ENCODE measurements around the gene PRKN.

PRKN gene

DNA sequence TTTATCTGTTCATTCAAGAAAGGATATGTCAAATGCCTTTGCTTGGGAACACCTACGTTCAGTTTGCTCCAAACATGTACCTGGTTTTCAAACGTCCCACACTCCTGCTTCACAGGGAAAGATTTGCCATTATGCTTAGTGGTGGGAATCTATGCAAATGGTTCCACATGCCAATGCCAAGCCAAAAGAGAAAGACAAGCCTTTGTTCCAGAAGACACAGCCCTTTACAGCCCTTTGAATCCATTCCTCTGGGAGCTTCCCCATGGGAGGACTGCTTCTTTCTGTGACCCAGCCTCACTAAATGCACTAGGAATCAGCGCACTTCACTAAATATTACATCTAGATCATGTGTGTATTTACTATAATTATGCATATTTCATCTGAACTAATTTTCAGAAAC, 619.5 kb downstream of the PRKN start:
- no peaks in the 10 kb centered on the region for H3K9me3 ChIP-seq (ENCODE audit: control insufficient read depth in 1 of 2, low read length in 2 of 2)
- H3K27ac ChIP-seq (ENCODE audit: low read length), result no peak overlapping the region
- no peaks in the 10 kb centered on the region for H3K27me3 ChIP-seq (ENCODE audit: low read depth, low read length)
- H3K4me1 ChIP-seq (ENCODE audit: control insufficient read depth in 1 of 2, insufficient read depth in 2 of 2, low read length in 2 of 2), result no peaks in the 10 kb centered on the region
- H3K36me3 ChIP-seq (ENCODE audit: control insufficient read depth in 1 of 2, insufficient read depth in 2 of 2, low read length in 2 of 2), result no peaks in the 10 kb centered on the region
- no peak overlapping the region for H3K4me3 ChIP-seq (ENCODE audit: low read depth in 1 of 2, low read length in 2 of 2)

- H3K4me1 ChIP-seq (ENCODE audit: control insufficient read depth in 1 of 2, insufficient read depth in 2 of 2, low read length in 2 of 2), result no peaks in the 10 kb centered on the region
- no peak overlapping the region for H3K4me3 ChIP-seq (ENCODE audit: low read depth in 1 of 2, low read length in 2 of 2)
- no peaks in the 10 kb centered on the region for H3K27me3 ChIP-seq (ENCODE audit: low read depth, low read length)
- H3K9me3 ChIP-seq (ENCODE audit: control insufficient read depth in 1 of 2, low read length in 2 of 2), result no peaks in the 10 kb centered on the region
- no peak overlapping the region for H3K27ac ChIP-seq (ENCODE audit: low read length)
- H3K36me3 ChIP-seq (ENCODE audit: control insufficient read depth in 1 of 2, insufficient read depth in 2 of 2, low read length in 2 of 2), result no peaks in the 10 kb centered on the region
These were observed 627.5 kb downstream of the PRKN start for GRCh38 chr6:162100096-162100495.

- Histone ChIP-seq H3K4me3 (ENCODE audit: low read depth in 1 of 2, low read length in 2 of 2) (no peak overlapping the region), H3K27me3 (ENCODE audit: low read depth, low read length) (no peaks in the 10 kb centered on the region), H3K9me3 (ENCODE audit: control insufficient read depth in 1 of 2, low read length in 2 of 2) (no peaks in the 10 kb centered on the region), H3K27ac (ENCODE audit: low read length) (no peak overlapping the region), H3K4me1 (ENCODE audit: control insufficient read depth in 1 of 2, insufficient read depth in 2 of 2, low read length in 2 of 2) (no peaks in the 10 kb centered on the region), H3K36me3 (ENCODE audit: control insufficient read depth in 1 of 2, insufficient read depth in 2 of 2, low read length in 2 of 2) (no peaks in the 10 kb centered on the region)
These were observed 627.9 kb downstream of the PRKN start for GRCh38 chr6:162099685-162100084.

GRCh38 chr6:162092816-162093502, 634.6 kb downstream of the PRKN start:
- Histone ChIP-seq H3K27me3 (ENCODE audit: low read depth, low read length) (no peaks in the 10 kb centered on the region), H3K36me3 (ENCODE audit: control insufficient read depth in 1 of 2, insufficient read depth in 2 of 2, low read length in 2 of 2) (no peaks in the 10 kb centered on the region), H3K27ac (ENCODE audit: low read length) (no peak overlapping the region), H3K4me3 (ENCODE audit: low read depth in 1 of 2, low read length in 2 of 2) (no peak overlapping the region), H3K9me3 (ENCODE audit: control insufficient read depth in 1 of 2, low read length in 2 of 2) (no peaks in the 10 kb centered on the region), H3K4me1 (ENCODE audit: control insufficient read depth in 1 of 2, insufficient read depth in 2 of 2, low read length in 2 of 2) (no peaks in the 10 kb centered on the region)

- Histone ChIP-seq H3K27ac (ENCODE audit: low read length) (no peak overlapping the region), H3K9me3 (ENCODE audit: control insufficient read depth in 1 of 2, low read length in 2 of 2) (no peaks in the 10 kb centered on the region), H3K36me3 (ENCODE audit: control insufficient read depth in 1 of 2, insufficient read depth in 2 of 2, low read length in 2 of 2) (no peaks in the 10 kb centered on the region), H3K4me3 (ENCODE audit: low read depth in 1 of 2, low read length in 2 of 2) (no peak overlapping the region), H3K27me3 (ENCODE audit: low read depth, low read length) (no peaks in the 10 kb centered on the region), H3K4me1 (ENCODE audit: control insufficient read depth in 1 of 2, insufficient read depth in 2 of 2, low read length in 2 of 2) (no peaks in the 10 kb centered on the region)
These were observed 636.8 kb downstream of the PRKN start for GRCh38 chr6:162090734-162091133.

GRCh38 chr6:162088091-162088490, 639.5 kb downstream of the PRKN start:
- Histone ChIP-seq H3K27ac (ENCODE audit: low read length) (no peak overlapping the region), H3K27me3 (ENCODE audit: low read depth, low read length) (no peaks in the 10 kb centered on the region), H3K4me1 (ENCODE audit: control insufficient read depth in 1 of 2, insufficient read depth in 2 of 2, low read length in 2 of 2) (no peaks in the 10 kb centered on the region), H3K36me3 (ENCODE audit: control insufficient read depth in 1 of 2, insufficient read depth in 2 of 2, low read length in 2 of 2) (no peaks in the 10 kb centered on the region), H3K9me3 (ENCODE audit: control insufficient read depth in 1 of 2, low read length in 2 of 2) (no peaks in the 10 kb centered on the region), H3K4me3 (ENCODE audit: low read depth in 1 of 2, low read length in 2 of 2) (no peak overlapping the region)

DNA sequence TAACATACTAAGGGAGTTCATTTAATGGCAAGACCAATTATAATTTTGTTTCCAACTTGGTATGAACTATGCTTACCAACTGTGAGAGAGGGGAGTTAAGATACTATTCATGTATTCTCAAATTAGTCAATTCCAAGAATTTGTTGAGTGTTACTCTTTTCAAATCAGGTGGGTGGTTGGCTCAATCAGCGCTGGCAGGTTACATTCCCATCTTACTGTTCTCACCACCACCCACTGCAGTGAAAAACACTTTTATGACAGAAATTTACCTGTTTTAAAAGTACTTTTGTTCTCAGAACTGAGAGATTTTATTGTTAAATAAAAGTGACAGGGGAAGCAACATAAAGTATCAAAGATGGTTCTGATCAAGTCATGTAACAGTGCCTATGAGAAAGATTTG, 642.0 kb downstream of the PRKN start:
- Histone ChIP-seq H3K27me3 (ENCODE audit: low read depth, low read length) (no peaks in the 10 kb centered on the region), H3K9me3 (ENCODE audit: control insufficient read depth in 1 of 2, low read length in 2 of 2) (no peaks in the 10 kb centered on the region), H3K4me1 (ENCODE audit: control insufficient read depth in 1 of 2, insufficient read depth in 2 of 2, low read length in 2 of 2) (no peaks in the 10 kb centered on the region), H3K4me3 (ENCODE audit: low read depth in 1 of 2, low read length in 2 of 2) (no peak overlapping the region), H3K36me3 (ENCODE audit: control insufficient read depth in 1 of 2, insufficient read depth in 2 of 2, low read length in 2 of 2) (no peaks in the 10 kb centered on the region), H3K27ac (ENCODE audit: low read length) (no peak overlapping the region)

DNA sequence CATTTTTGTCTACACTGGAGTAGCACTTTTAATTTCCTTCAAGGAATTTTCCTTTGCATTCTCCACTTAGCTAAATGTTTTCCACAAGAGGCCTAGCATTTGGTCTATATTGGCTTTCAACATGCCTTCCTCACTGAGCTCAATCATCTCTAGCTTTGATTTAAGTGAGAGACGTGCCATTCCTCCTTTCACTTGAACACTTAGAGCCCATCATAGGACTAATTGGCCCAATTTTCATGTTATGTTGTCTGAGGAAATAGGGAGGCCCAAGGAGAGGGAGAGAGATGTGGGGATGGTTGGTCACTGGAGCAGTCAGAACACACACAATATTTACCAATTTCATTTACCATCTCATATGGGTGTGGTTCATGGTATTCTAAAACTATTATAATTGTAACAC, 645.0 kb downstream of the PRKN start:
- no peaks in the 10 kb centered on the region for H3K4me1 ChIP-seq (ENCODE audit: control insufficient read depth in 1 of 2, insufficient read depth in 2 of 2, low read length in 2 of 2)
- no peaks in the 10 kb centered on the region for H3K27me3 ChIP-seq (ENCODE audit: low read depth, low read length)
- no peak overlapping the region for H3K27ac ChIP-seq (ENCODE audit: low read length)

DNA sequence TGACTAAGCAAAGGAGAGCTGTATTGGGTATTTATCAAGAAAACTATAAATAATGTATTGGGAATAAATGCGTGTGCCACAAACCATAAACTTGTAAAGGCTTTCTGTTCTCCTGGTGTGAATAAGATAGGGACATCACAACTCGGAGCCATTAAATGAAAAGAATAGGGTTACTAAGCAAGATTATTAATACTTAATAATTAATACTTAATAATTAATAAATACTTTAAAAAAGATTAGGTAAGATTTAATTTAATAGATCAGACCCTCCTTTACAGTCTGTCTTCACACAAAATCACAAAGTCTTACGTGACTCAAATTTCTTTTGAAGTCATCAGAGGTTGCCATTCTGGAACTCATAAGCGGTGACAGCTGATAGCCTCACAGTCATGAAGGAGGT, 648.9 kb downstream of the PRKN start:
- H3K4me1 ChIP-seq (ENCODE audit: control insufficient read depth in 1 of 2, insufficient read depth in 2 of 2, low read length in 2 of 2), result no peaks in the 10 kb centered on the region

More for the DNA sequence above, 645.0 kb downstream of the PRKN start:
- H3K36me3 ChIP-seq (ENCODE audit: control insufficient read depth in 1 of 2, insufficient read depth in 2 of 2, low read length in 2 of 2), result no peaks in the 10 kb centered on the region
- no peak overlapping the region for H3K4me3 ChIP-seq (ENCODE audit: low read depth in 1 of 2, low read length in 2 of 2)
- H3K9me3 ChIP-seq (ENCODE audit: control insufficient read depth in 1 of 2, low read length in 2 of 2), result no peaks in the 10 kb centered on the region

GRCh38 chr6:162078126-162078525, 649.4 kb downstream of the PRKN start:
- Histone ChIP-seq H3K9me3 (ENCODE audit: control insufficient read depth in 1 of 2, low read length in 2 of 2) (no peaks in the 10 kb centered on the region), H3K27ac (ENCODE audit: low read length) (no peak overlapping the region), H3K27me3 (ENCODE audit: low read depth, low read length) (no peaks in the 10 kb centered on the region), H3K4me3 (ENCODE audit: low read depth in 1 of 2, low read length in 2 of 2) (no peak overlapping the region), H3K36me3 (ENCODE audit: control insufficient read depth in 1 of 2, insufficient read depth in 2 of 2, low read length in 2 of 2) (no peaks in the 10 kb centered on the region), H3K4me1 (ENCODE audit: control insufficient read depth in 1 of 2, insufficient read depth in 2 of 2, low read length in 2 of 2) (no peaks in the 10 kb centered on the region)

More for the DNA sequence above, 648.9 kb downstream of the PRKN start:
- H3K4me3 ChIP-seq (ENCODE audit: low read depth in 1 of 2, low read length in 2 of 2), result no peak overlapping the region
- H3K36me3 ChIP-seq (ENCODE audit: control insufficient read depth in 1 of 2, insufficient read depth in 2 of 2, low read length in 2 of 2), result no peaks in the 10 kb centered on the region
- no peak overlapping the region for H3K27ac ChIP-seq (ENCODE audit: low read length)
- no peaks in the 10 kb centered on the region for H3K27me3 ChIP-seq (ENCODE audit: low read depth, low read length)
- H3K9me3 ChIP-seq (ENCODE audit: control insufficient read depth in 1 of 2, low read length in 2 of 2), result no peaks in the 10 kb centered on the region

DNA sequence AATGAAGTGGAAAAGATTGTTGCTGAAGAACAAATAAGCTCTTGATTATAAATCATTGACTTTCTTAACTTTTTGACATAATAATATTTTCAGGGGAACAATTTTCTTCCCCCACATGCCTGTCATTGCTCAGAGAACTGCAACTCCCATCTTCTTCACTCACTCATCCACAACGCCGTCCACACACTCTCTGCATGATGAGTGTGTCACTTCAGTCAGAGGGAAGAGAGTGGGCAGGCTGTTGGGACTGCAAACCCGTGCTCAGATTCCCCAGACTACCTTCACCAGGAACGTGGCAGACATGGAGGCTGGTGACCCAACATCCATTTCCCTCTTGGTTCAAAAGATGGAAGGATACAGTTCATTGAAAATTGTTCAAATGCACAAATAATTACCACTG, 650.8 kb downstream of the PRKN start:
- H3K4me3 ChIP-seq (ENCODE audit: low read depth in 1 of 2, low read length in 2 of 2), result no peak overlapping the region
- H3K27me3 ChIP-seq (ENCODE audit: low read depth, low read length), result no peaks in the 10 kb centered on the region
- H3K4me1 ChIP-seq (ENCODE audit: control insufficient read depth in 1 of 2, insufficient read depth in 2 of 2, low read length in 2 of 2), result no peaks in the 10 kb centered on the region
- H3K27ac ChIP-seq (ENCODE audit: low read length), result no peak overlapping the region
- H3K36me3 ChIP-seq (ENCODE audit: control insufficient read depth in 1 of 2, insufficient read depth in 2 of 2, low read length in 2 of 2), result no peaks in the 10 kb centered on the region
- no peaks in the 10 kb centered on the region for H3K9me3 ChIP-seq (ENCODE audit: control insufficient read depth in 1 of 2, low read length in 2 of 2)

DNA sequence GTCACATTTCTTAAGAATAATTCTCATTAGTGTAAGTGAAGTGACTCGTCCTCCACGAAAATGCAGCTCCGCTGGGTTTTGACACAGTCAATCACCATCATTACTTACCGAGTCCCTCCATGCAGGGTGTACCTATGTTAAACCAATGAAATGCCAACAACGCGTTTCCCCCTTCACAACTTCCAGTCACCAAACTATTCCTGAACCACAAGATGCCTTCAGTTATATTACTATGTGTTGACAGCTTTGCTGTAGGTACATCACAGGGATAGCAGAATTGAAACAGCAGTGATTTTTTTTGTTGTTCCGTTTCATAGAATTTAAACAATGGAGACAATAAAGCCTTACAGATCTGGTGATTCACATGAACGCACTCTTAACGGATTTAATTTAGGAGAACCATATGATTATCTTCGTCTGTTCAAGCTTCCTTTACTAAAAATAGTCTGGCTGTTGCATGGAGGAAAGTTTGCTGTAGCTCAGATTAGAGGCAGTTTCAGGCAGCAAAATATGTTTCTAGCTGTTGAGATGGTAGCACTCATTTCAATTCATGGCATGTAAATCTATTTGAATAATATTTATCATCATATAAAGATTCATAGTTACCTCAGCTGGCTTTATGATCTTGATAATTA, 652.8 kb downstream of the PRKN start:
- Histone ChIP-seq H3K4me1 (ENCODE audit: control insufficient read depth in 1 of 2, insufficient read depth in 2 of 2, low read length in 2 of 2) (no peaks in the 10 kb centered on the region), H3K27ac (ENCODE audit: low read length) (no peak overlapping the region), H3K9me3 (ENCODE audit: control insufficient read depth in 1 of 2, low read length in 2 of 2) (no peaks in the 10 kb centered on the region), H3K4me3 (ENCODE audit: low read depth in 1 of 2, low read length in 2 of 2) (no peak overlapping the region), H3K27me3 (ENCODE audit: low read depth, low read length) (no peaks in the 10 kb centered on the region), H3K36me3 (ENCODE audit: control insufficient read depth in 1 of 2, insufficient read depth in 2 of 2, low read length in 2 of 2) (no peaks in the 10 kb centered on the region)
